ENCODE data around the gene HOXB2.

Gene HOXB2

GRCh38 chr17:48587276-48588073, 42.6 kb upstream of the HOXB2 start (continued):
- peak; percentile 70 for TF ChIP-seq PATZ1 (tag by site-specific recombination; IDR thresholded peaks at IDR 0.05)
- no peak for TF ChIP-seq ZNF311 (tag by site-specific recombination; IDR thresholded peaks at IDR 0.05; ENCODE audit: borderline replicate concordance)
- TF ChIP-seq KLF7 (tag by site-specific recombination; IDR thresholded peaks at IDR 0.05; ENCODE audit: borderline replicate concordance): no peak
- TF ChIP-seq TCF7L2 (IDR thresholded peaks at IDR 0.05; ENCODE audit: borderline replicate concordance, low read depth, low read length): no peak
- no peak for TF ChIP-seq ZNF146 (tag by site-specific recombination; IDR thresholded peaks at IDR 0.05)
- no peak for TF ChIP-seq ZNF544 (tag by site-specific recombination; IDR thresholded peaks at IDR 0.05)
- no peak for TF ChIP-seq BCL6B (tag by site-specific recombination; IDR thresholded peaks at IDR 0.05)
- peak; percentile 69 for TF ChIP-seq ZBTB8A (tag by site-specific recombination; IDR thresholded peaks at IDR 0.05)
- TF ChIP-seq ZNF791 (tag by site-specific recombination; IDR thresholded peaks at IDR 0.05): no peak
- TF ChIP-seq ZNF169 (tag by site-specific recombination; IDR thresholded peaks at IDR 0.05): no peak
- no peak for TF ChIP-seq YY2 (tag by site-specific recombination; IDR thresholded peaks at IDR 0.05)
- no peak for TF ChIP-seq ZNF175 (tag by site-specific recombination; IDR thresholded peaks at IDR 0.05)
- peak; percentile 67 for TF ChIP-seq ZNF843 (tag by site-specific recombination; IDR thresholded peaks at IDR 0.05)
- TF ChIP-seq ZNF416 (tag by site-specific recombination; IDR thresholded peaks at IDR 0.05): no peak
- no peak for TF ChIP-seq REPIN1 (tag by site-specific recombination; IDR thresholded peaks at IDR 0.05; ENCODE audit: low read depth)
- no peak; the same call in 1 of the 2 replicates for TF ChIP-seq OVOL3 (tag by site-specific recombination; IDR thresholded peaks at IDR 0.05)
- TF ChIP-seq ZNF211 (tag by site-specific recombination; IDR thresholded peaks at IDR 0.05; ENCODE audit: low read depth): no peak
- no peak for TF ChIP-seq GFI1B (tag by site-specific recombination; IDR thresholded peaks at IDR 0.05)
- no peak for TF ChIP-seq ZNF670 (tag by site-specific recombination; IDR thresholded peaks at IDR 0.05; ENCODE audit: low read depth)
- TF ChIP-seq BCL11A (tag by site-specific recombination; IDR thresholded peaks at IDR 0.05; ENCODE audit: low read depth): no peak
- TF ChIP-seq ZNF645 (tag by site-specific recombination; IDR thresholded peaks at IDR 0.05): no peak
- TF ChIP-seq ZXDB (tag by site-specific recombination; IDR thresholded peaks at IDR 0.05): peak; percentile 91
- peak; percentile 79; the same call in 1 of the 2 replicates for TF ChIP-seq ZNF580 (tag by site-specific recombination; IDR thresholded peaks at IDR 0.05)
- TF ChIP-seq ZNF239 (tag by site-specific recombination; IDR thresholded peaks at IDR 0.05): no peak
- no peak for TF ChIP-seq ZNF433 (tag by site-specific recombination; IDR thresholded peaks at IDR 0.05; ENCODE audit: low read depth)
- no peak for TF ChIP-seq ZBTB20 (tag by site-specific recombination; IDR thresholded peaks at IDR 0.05)
- no peak for TF ChIP-seq SETDB1 (IDR thresholded peaks at IDR 0.05; ENCODE audit: insufficient read length, low read length)
- no peak for TF ChIP-seq ZNF26 (tag by site-specific recombination; IDR thresholded peaks at IDR 0.05)
- TF ChIP-seq KLF9 (tag by site-specific recombination; IDR thresholded peaks at IDR 0.05; ENCODE audit: low read depth): peak; percentile 10; the same call in 1 of the 2 replicates
- no peak for TF ChIP-seq ZBTB7A (tag by site-specific recombination; IDR thresholded peaks at IDR 0.05; ENCODE audit: low read depth)
- TF ChIP-seq ZNF677 (tag by site-specific recombination; IDR thresholded peaks at IDR 0.05): no peak
- peak; percentile 52 for TF ChIP-seq ZBTB11 (tag by site-specific recombination; conservative IDR thresholded peaks at IDR 0.05; ENCODE audit: low read depth)
